Stimulated activated CD8-positive, alpha-beta memory T cell treated with anti-CD3 and anti-CD28 coated beads, Interleukin-15, amount 100 ng/mL, for 24 hours (primary cell): ENCODE data around the gene DIAPH3.

Source experiments
- DNase-seq: peaks from one replicate; pipeline ENCODE4 v3.0.0-alpha.2; 2020; ENCODE audit warnings: low read depth

Gene DIAPH3

GRCh38 chr13:59770451-59770850 is 393.3 kb downstream of the DIAPH3 start:
- DNase-seq: no peak

DNA sequence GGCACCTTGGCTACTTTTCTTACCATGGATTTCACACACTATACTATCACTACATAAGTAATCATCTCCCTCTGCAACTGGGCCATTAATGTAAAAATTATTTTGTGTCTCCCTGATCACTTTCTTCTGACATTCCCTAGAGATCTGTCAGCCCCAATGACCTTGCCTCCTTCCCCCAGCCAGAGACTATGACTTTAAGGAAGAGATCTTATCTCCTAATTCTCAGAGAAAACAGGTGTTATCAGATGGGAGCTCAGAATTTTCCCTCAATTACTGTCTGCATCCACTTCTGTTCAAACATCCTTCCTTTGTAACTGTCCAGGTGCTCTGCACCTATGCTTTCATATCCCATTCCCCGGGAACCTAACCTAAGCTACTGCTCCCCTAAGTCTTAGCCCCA is 397.5 kb downstream of the DIAPH3 start:
- DNase-seq: no peak

- no peak for DNase-seq
Measured at GRCh38 chr13:59755632-59756290, 408.0 kb downstream of the DIAPH3 start.

GRCh38 chr13:59754411-59754810 is 409.3 kb downstream of the DIAPH3 start:
- no peak for DNase-seq

GRCh38 chr13:59750860-59751259 is 412.9 kb downstream of the DIAPH3 start:
- DNase-seq: no peak

DNA sequence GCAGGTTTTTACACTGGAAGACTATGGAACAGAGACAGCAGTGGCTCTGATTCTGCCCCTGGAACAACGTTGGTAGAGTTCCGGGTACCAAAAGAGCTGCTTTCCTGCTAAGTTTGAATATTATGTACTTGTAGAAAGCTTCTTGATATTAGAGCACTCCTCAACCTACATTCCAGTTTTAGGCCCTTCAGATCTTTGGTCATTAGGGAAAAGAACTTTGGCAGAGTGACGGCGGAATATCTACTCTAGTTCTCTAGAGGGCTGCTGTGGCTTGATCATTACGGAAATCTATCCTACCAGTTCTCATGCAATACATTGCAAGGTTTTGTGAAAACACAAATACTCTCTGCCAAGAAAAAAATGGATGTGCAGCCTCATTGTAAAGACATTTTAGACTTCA is 415.7 kb downstream of the DIAPH3 start:
- DNase-seq: no peak

GRCh38 chr13:59747529-59747928 is 416.2 kb downstream of the DIAPH3 start:
- no peak for DNase-seq

- DNase-seq: no peak
Measured at GRCh38 chr13:59746291-59746962, 417.3 kb downstream of the DIAPH3 start.

DNA sequence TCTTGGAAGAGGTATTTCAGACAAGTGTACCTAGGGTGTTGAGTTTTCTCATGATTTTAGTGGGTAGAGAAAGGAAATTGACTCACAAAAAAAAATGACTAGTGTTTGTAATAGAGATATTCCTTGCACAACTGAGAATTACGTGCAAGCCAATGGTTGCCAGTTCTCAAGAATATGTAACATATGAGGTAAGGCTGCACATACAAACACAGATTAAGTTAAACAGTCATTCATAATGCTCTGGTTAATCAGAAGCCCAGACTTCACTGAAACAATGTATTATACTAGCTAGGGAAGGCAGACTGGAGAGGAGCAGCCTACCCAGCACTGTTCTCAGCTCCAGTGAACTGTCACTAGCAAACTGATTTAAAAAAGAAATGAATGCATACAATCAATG is 418.3 kb downstream of the DIAPH3 start:
- DNase-seq: no peak

DNA sequence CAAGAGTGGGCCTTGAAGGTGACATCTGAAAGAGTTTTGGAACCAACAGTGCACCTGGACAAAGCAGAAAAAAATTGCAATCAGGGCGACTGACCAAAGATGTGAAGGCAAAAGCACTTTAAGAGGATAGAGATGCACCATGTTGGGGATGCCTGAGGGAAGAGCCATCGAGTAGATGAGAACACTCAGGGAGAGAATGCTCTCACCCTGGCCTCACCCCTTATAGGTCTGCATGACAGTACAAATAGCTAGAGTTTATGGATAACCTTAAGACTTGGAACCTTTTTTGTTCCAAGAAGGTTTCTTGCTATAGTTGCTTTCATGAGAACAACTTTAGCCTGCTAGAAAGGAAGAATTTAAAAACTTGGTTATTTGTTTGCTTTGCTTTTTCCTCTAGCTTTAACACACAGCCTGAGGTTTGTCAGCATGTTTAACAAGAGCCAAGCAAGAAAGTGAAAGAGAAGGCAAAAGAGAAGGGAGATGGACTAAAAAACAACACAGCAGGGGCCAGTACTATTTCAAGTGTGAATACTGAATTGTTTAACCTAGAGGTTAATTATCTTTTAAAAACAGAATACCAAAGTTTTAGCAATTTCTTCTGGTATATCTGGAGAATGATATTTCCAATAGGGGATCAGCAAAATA is 418.9 kb downstream of the DIAPH3 start:
- DNase-seq: no peak

DNA sequence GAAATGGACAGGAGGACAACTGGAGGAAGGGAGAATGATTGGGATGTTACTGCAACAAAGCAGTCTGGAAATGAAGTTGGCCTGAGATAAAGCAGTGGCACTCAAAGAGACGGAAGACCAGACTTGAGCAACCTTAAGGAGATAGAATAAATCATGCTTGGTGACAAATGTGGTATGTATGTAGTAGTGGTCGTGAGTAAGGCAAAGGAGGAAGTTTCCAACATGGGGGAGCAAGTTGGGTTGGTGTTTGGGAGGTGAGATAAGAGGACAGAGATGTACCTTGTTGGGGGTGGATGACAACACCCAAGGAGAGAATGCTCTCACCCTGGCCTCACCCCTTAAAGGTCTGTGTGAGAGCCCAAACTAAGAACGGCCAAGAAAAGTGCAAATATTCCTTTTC is 420.5 kb downstream of the DIAPH3 start:
- no peak for DNase-seq

DNA sequence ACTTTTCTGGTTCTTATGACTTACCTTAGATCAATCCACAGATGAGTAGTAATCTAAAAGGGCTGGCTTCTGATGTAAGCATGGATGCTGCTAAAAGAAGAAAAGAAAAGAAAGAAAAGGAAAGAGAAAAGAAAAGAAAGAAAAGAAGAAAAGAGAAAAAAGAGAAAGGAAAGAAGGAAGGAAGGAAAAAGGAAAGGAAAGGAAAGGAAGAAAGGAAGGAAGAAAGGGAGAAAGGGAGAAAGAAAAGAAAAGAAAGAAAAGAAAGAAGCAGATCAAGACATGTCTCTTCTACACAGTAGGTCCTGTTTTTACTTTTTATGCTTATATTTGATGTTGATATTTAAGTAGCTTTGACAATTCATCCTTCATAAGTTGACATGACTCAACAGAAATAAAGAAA is 421.3 kb downstream of the DIAPH3 start:
- no peak for DNase-seq

GRCh38 chr13:59738921-59739320 is 424.8 kb downstream of the DIAPH3 start:
- no peak for DNase-seq

- no peak for DNase-seq
Measured at GRCh38 chr13:59734393-59734792, 429.3 kb downstream of the DIAPH3 start.

DNA sequence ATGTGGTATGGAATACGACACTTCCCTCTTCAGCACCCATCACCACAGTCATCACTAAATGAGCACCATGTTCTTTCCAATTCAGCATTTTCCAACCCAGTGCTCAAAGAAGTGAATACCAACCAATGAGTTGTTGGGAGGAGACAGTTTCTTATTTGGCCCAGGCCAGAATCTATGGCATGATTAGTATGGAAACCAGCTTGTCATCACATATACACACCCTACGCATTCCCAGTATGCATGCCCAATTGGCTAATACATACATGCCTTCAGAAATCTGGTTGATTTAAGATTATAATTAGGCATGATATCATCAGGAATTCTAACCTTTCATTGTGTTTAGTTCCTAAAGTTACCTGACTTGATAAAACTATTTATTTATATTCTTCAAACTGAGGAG is 430.0 kb downstream of the DIAPH3 start:
- DNase-seq: no peak

GRCh38 chr13:59730026-59730425 is 433.7 kb downstream of the DIAPH3 start:
- DNase-seq: no peak

DNA sequence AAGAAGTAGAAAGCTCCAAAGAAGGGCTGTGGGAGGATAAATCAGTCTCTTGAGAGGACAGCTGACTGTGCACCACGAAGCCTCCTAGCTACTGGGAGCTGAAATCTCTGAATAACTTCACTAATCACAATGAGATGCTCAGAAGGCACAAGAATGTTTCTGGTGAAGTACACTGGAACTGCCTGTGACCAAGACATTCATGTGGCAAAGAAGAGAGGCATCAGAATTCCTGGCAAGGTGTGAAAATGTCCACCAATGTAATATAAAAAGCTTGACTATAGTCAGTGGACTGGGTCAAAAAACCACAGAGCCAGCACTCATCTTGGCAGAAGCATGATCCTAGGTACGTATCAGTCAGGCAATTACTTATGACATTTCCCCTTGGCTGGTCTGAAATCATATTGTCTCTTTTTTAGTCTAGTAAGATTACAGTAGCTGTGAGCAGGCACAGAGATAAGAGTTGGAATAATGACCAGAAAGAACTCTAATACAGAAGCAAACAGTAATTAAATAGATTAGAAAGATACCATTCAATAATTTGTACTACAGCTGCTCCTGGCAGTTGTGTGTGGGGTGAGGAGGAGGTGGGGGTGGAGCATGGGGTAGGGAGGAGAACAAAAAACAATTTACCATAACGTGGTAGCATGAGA is 434.7 kb downstream of the DIAPH3 start:
- no peak for DNase-seq

GRCh38 chr13:59721926-59722910 is 441.5 kb downstream of the DIAPH3 start:
- DNase-seq: no peak

- DNase-seq: no peak
Measured at GRCh38 chr13:59715611-59716010, 448.1 kb downstream of the DIAPH3 start.

DNA sequence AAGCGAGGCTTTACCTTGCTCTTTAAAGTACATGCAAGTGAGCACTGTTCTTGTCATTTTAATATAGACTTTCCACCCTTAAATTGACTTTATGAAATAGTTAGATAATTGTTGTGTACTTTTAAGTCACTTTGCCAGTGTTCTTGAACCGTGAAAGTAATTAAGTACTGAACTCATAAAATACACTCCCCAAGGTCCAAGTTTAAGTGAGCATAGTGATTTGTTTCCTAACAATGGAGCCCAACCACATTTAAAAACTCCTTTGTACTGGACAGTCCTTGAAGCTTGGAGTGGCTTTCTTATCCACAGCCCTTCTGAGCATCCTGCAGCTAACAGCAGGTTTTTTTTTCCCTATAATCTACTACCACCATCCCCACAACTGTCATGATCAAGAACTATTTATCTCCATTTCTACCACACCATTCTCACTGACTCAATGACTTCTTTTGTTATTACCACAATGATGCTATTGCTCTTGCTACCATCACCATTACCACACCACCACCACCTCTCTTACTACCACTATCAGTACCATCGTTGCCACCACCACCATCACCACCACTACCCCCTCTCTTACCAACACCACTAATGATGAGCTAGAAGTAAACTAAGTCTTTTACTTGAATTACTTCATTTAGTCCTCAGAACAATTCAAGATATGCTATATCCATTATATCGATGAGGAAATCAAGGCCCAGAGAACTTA is 452.6 kb downstream of the DIAPH3 start:
- no peak for DNase-seq

GRCh38 chr13:59710416-59710815 is 453.3 kb downstream of the DIAPH3 start:
- no peak for DNase-seq
